ENCODE measurements around the gene ENAH.

ENAH gene

DNA sequence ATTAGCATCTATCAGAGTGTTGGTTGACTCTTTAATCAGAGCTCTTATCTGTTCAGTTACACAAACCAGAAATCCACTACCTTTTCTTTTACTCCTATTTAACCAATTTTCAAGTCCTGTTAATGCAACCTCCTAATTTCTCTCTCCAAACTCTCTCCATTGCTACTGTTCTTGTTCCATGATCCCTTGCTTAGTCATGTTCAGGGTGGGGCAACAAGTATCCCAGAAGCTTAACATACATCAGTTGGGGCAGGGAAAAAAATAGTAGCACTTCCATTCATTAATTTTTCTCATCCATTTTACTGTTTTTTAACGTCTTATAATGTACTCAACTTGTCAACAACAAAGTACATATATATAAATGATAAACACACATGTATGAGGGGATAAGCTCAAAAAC is 113.9 kb downstream of the ENAH start:
- no peak overlapping the region for H3K4me3 ChIP-seq (ENCODE audit: low read depth, low read length)
- TF ChIP-seq CTCF (IDR thresholded peaks at IDR 0.05; ENCODE audit: low read depth, low read length, missing control alignments), result no peak
- no peak for DNase-seq (ENCODE audit: low read depth)

DNA sequence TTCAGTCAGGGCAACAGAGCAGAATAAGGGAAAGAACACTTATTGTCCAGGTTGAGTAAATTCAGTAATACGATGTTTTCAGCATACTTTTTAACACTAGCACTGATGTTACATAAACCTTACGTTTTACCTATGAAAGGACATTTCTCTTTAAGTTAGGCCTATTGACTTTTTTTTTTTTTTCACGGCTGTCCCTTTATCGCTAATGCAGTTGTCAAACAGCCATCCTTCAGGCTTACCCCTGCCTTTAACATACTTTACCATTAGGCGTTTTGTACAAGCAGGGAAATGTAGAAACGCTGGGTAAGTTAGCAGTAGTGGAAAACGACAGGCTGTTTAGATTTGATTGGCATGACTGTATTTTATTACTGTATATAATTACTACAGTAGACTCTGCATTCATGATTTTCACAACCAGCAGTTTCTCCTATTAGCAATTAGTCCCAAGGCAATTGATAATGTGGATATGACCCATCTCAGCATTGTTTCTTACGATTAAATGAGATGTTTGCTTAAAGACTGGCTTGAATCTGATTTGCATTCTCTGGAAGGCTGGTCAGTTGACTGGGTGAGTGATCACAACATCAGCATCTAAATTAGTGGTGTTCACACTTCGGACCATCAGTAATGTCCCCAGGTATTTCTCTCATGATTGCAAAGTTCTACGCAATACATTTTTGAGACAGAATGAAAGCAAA is 115.2 kb downstream of the ENAH start:
- H3K4me3 ChIP-seq (ENCODE audit: low read depth, low read length), result no peak overlapping the region
- no peak for TF ChIP-seq CTCF (IDR thresholded peaks at IDR 0.05; ENCODE audit: low read depth, low read length, missing control alignments)
- no peak for DNase-seq (ENCODE audit: low read depth)

- DNase-seq (ENCODE audit: low read depth), result no peak
- no peak for TF ChIP-seq CTCF (IDR thresholded peaks at IDR 0.05; ENCODE audit: low read depth, low read length, missing control alignments)
- no peak overlapping the region for H3K4me3 ChIP-seq (ENCODE audit: low read depth, low read length)
These were observed 117.6 kb downstream of the ENAH start for GRCh38 chr1:225535280-225535679.

- TF ChIP-seq CTCF (IDR thresholded peaks at IDR 0.05; ENCODE audit: low read depth, low read length, missing control alignments), result no peak
- DNase-seq (ENCODE audit: low read depth), result no peak
- no peak overlapping the region for H3K4me3 ChIP-seq (ENCODE audit: low read depth, low read length)
These were observed 118.2 kb downstream of the ENAH start for GRCh38 chr1:225534772-225535171.

- DNase-seq (ENCODE audit: low read depth), result no peak
- no peak overlapping the region for H3K4me3 ChIP-seq (ENCODE audit: low read depth, low read length)
- no peak for TF ChIP-seq CTCF (IDR thresholded peaks at IDR 0.05; ENCODE audit: low read depth, low read length, missing control alignments)
These were observed 118.8 kb downstream of the ENAH start for GRCh38 chr1:225534135-225534534.

DNA sequence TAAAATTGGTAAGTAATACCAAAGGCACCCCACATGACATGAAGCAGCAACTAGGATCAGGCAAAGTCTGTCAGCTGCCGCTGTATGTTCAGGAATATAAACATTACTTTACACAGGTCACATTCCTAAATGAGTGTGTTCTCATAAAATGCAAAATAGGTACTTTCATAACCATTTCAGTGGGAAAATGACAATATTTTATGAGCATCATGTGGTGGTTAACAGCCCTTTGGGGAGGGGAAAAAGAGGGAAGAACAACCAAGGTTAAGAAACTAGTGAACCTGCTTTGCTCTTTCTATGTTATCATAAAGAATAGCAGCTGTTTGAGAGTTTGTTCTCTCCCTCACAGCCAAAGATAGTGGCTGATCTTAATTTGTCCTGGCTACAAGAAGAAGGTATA is 119.7 kb downstream of the ENAH start:
- H3K4me3 ChIP-seq (ENCODE audit: low read depth, low read length), result no peak overlapping the region
- no peak for TF ChIP-seq CTCF (IDR thresholded peaks at IDR 0.05; ENCODE audit: low read depth, low read length, missing control alignments)
- no peak for DNase-seq (ENCODE audit: low read depth)

GRCh38 chr1:225532240-225532944 is 120.5 kb downstream of the ENAH start:
- no peak overlapping the region for H3K4me3 ChIP-seq (ENCODE audit: low read depth, low read length)
- TF ChIP-seq CTCF (IDR thresholded peaks at IDR 0.05; ENCODE audit: low read depth, low read length, missing control alignments), result no peak
- no peak for DNase-seq (ENCODE audit: low read depth)

All from GM12864 (cell line).